Measurements from ENCODE around the gene PRPSAP1. TPM values are rescaled to one million over a fixed set of nuclear protein-coding genes. Genes with fewer than 3 reads are reported as not detected.

Gene PRPSAP1
- total RNA-seq, 6 donors from 2014 or later, result 37.3 to 172 (median 59.2) TPM

DNA sequence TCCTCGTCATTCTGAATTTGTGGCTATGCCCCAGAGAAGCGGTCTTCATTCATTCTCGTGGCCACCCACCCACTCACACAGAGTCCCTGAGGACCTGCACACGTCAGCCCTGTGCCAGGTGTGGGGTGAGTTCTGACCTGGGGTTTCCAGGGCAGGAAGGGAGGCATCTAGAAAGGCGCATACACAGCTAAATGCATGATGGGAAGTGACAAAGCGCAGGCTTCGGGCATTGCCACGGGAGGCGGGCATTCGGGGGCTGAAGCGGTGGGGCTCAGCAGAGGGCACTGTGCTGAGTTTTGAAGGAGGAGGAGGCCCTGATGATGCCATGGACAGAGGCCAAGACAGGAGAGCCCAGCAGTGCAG lies 77.7 kb downstream of the PRPSAP1 start:
- Histone ChIP-seq H3K36me3 (peaks cover 0 to 3% (median 1%) of the 10 kb centered on the region in 4 donors), H3K9me3 (no peaks in the 10 kb centered on the region), H3K4me3 (no peak overlapping the region), H3K27me3 (no peaks in the 10 kb centered on the region), H3K4me1 (peaks cover 38 to 50% (median 41%) of the 10 kb centered on the region in 4 donors), H3K27ac (no peak overlapping the region)
- TF ChIP-seq, protein P1, sequence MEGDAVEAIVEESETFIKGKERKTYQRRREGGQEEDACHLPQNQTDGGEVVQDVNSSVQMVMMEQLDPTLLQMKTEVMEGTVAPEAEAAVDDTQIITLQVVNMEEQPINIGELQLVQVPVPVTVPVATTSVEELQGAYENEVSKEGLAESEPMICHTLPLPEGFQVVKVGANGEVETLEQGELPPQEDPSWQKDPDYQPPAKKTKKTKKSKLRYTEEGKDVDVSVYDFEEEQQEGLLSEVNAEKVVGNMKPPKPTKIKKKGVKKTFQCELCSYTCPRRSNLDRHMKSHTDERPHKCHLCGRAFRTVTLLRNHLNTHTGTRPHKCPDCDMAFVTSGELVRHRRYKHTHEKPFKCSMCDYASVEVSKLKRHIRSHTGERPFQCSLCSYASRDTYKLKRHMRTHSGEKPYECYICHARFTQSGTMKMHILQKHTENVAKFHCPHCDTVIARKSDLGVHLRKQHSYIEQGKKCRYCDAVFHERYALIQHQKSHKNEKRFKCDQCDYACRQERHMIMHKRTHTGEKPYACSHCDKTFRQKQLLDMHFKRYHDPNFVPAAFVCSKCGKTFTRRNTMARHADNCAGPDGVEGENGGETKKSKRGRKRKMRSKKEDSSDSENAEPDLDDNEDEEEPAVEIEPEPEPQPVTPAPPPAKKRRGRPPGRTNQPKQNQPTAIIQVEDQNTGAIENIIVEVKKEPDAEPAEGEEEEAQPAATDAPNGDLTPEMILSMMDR (IDR thresholded peaks at IDR 0.05), result no peak
- TF ChIP-seq POLR2AphosphoS5 (IDR thresholded peaks at IDR 0.05), result no peak
- TF ChIP-seq EP300 (IDR thresholded peaks at IDR 0.05), result no peak
- TF ChIP-seq POLR2A (IDR thresholded peaks at IDR 0.05), result no peak
- WGBS, 2 donors, result 80 to 86% methylated on average over 9 to 11 of the region's 11 CpGs
- DNase-seq (no peak), ATAC-seq (ENCODE audit: low FRiP score in 2 of 2) (no peak)

- Histone ChIP-seq H3K36me3 (peaks cover 0 to 8% (median 7%) of the 10 kb centered on the region in 4 donors), H3K4me1 (peaks cover 43 to 55% (median 46%) of the 10 kb centered on the region in 4 donors), H3K9me3 (no peaks in the 10 kb centered on the region), H3K27ac (no peak overlapping the region), H3K4me3 (no peak overlapping the region), H3K27me3 (no peaks in the 10 kb centered on the region)
- TF ChIP-seq, protein P1 (IDR thresholded peaks at IDR 0.05), result no peak
- TF ChIP-seq EP300 (IDR thresholded peaks at IDR 0.05) (no peak), POLR2AphosphoS5 (IDR thresholded peaks at IDR 0.05) (no peak), POLR2A (IDR thresholded peaks at IDR 0.05) (no peak)
- peak in 1 of 2 donors; percentile 82 for DNase-seq
- no peak for ATAC-seq (ENCODE audit: low FRiP score in 2 of 2)
- 84 to 92% methylated on average over 7 to 20 of the region's 22 CpGs for WGBS, 2 donors
These were observed 78.2 kb downstream of the PRPSAP1 start for GRCh38 chr17:76275382-76276068.

DNA sequence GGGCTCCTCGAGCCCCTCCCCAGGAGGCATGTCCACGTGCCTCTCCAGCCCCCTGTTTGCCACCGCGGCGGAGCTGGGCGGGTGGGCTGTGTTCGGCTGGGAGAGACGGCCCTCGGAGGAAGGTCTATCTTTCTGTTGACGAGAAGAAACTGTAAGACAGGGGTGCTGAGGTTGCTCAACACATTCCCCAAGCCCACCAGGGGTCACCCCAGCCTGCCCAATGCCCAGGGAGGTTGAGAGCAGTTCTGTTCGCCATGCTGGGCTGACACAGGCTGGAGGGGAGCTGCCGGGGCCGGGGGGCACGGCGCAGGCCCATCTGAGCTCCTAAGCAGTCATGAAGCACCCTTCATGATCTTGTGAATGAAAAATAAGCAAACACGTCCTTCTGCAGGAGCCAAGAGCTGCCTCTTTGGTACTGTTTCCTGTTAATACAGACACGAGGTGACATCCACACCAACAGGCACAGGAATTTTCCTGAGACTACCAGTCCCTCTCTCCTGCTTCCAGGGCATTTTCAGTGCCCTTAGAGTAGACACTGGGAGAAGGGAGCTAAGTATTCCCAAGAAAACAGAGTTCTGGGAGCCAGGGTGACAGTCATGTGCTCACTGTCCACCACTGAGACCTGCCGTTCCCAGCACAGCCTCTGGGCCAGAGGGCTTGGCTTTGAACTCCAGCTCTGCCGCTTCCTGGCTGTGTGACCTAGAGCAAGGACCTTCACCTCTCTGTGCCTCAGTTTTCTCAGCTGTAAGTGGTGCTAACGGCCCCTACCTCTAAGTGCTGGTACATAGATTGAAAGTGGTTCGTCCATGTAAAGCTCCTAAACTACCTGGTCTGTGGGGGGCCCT lies 79.4 kb downstream of the PRPSAP1 start:
- peaks cover 49 to 65% (median 54%) of the 10 kb centered on the region in 4 donors for H3K4me1 ChIP-seq
- DNase-seq (peak in 1 of 2 donors; percentile 82), ATAC-seq (ENCODE audit: low FRiP score in 2 of 2) (no peak)
- H3K27ac ChIP-seq, result peak overlapping the region; percentile 10 to 84 (median 48)
- H3K4me3 ChIP-seq, result no peak overlapping the region
- H3K9me3 ChIP-seq, result no peaks in the 10 kb centered on the region
- peaks cover 0 to 20% (median 18%) of the 10 kb centered on the region in 4 donors for H3K36me3 ChIP-seq
- TF ChIP-seq EP300 (IDR thresholded peaks at IDR 0.05) (no peak), POLR2AphosphoS5 (IDR thresholded peaks at IDR 0.05) (no peak), POLR2A (IDR thresholded peaks at IDR 0.05) (no peak)
- TF ChIP-seq, protein P1 (IDR thresholded peaks at IDR 0.05), result no peak
- WGBS, 2 donors, result 39 to 47% methylated on average over 8 to 21 of the region's 21 CpGs
- H3K27me3 ChIP-seq, result no peaks in the 10 kb centered on the region

GRCh38 chr17:76273445-76274111 lies 80.1 kb downstream of the PRPSAP1 start:
- H3K27ac ChIP-seq, result peak overlapping the region in 3 of 4 donors; percentile 10 to 84 (median 51)
- 43 to 68% methylated on average over 12 to 15 of the region's 26 CpGs for WGBS, 2 donors
- DNase-seq (peak in 1 of 2 donors; percentile 70), ATAC-seq (ENCODE audit: low FRiP score in 2 of 2) (no peak)
- peaks cover 55 to 67% (median 58%) of the 10 kb centered on the region in 4 donors for H3K4me1 ChIP-seq
- no peak overlapping the region for H3K4me3 ChIP-seq
- peak in 1 of 4 donors; percentile 17 for TF ChIP-seq POLR2A (IDR thresholded peaks at IDR 0.05)
- TF ChIP-seq, protein P1 (IDR thresholded peaks at IDR 0.05), result no peak
- no peaks in the 10 kb centered on the region for H3K9me3 ChIP-seq
- no peaks in the 10 kb centered on the region for H3K27me3 ChIP-seq
- H3K36me3 ChIP-seq, result peaks cover 2 to 25% (median 21%) of the 10 kb centered on the region in 4 donors

All from upper lobe of left lung (tissue), 6 donors.